Tibial nerve (tissue), 3 donors: ENCODE data around the gene TRIM10.

Experiments used
- POLR2A ChIP-seq, 2 donors: fragments of 450-650 bp; IDR thresholded peaks; one replicate each; pipeline ENCODE4 v1.6.1; 2017; ENCODE audit warnings: antibody characterized with exemption in 2 of 2, mild to moderate bottlenecking in 2 of 2, moderate library complexity in 2 of 2
- TF ChIP-seq, protein P1 (sequence below), 5 experiments: fragments of 200-600 bp in 3 of 5; fragments of 450-650 bp in 2 of 5; sonication (generic) in 3 of 5; IDR thresholded peaks; one replicate each; pipeline ENCODE4 v1.5.1; 2016 to 2019; ENCODE audit warnings: antibody characterized with exemption in 5 of 5, mild to moderate bottlenecking in 3 of 5, moderate library complexity in 2 of 5

DNA sequence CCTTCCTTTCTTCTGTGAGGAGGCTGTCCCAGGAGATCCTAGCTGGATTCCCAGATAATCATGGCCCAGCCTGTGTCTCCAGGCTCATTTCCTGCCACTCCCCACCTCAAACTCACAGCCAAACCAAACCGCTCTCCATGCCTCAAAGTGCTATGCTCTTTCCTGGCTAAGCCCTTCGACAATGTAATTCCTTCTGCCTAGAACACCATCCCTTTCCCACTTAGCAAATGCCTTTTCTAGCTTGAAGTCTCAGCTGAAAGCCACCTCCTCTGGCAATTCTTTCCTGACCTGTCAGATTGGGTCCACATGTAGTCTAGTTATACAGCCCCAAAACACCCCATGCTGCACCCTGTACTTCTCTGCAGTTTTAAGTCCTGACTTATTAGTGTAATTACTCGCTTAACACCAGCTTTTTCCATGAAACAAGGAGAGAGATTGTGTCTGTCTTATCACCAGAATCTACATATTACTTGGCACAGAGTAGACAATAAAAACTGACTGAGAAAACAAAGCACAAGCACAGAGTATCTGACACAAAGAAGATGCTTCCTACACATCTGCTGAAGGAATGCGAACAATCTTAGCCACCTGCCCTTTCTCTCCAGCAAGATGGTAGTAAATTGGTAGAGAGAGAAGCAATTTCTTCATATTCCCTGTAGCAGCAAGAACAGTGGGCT, 46.7 kb upstream of the TRIM10 start:
- TF ChIP-seq, protein P1, sequence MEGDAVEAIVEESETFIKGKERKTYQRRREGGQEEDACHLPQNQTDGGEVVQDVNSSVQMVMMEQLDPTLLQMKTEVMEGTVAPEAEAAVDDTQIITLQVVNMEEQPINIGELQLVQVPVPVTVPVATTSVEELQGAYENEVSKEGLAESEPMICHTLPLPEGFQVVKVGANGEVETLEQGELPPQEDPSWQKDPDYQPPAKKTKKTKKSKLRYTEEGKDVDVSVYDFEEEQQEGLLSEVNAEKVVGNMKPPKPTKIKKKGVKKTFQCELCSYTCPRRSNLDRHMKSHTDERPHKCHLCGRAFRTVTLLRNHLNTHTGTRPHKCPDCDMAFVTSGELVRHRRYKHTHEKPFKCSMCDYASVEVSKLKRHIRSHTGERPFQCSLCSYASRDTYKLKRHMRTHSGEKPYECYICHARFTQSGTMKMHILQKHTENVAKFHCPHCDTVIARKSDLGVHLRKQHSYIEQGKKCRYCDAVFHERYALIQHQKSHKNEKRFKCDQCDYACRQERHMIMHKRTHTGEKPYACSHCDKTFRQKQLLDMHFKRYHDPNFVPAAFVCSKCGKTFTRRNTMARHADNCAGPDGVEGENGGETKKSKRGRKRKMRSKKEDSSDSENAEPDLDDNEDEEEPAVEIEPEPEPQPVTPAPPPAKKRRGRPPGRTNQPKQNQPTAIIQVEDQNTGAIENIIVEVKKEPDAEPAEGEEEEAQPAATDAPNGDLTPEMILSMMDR (IDR thresholded peaks at IDR 0.05), result no peak
- no peak for TF ChIP-seq POLR2A (IDR thresholded peaks at IDR 0.05)
